ENCODE measurements around the gene CD24.

The CD24 gene

DNA sequence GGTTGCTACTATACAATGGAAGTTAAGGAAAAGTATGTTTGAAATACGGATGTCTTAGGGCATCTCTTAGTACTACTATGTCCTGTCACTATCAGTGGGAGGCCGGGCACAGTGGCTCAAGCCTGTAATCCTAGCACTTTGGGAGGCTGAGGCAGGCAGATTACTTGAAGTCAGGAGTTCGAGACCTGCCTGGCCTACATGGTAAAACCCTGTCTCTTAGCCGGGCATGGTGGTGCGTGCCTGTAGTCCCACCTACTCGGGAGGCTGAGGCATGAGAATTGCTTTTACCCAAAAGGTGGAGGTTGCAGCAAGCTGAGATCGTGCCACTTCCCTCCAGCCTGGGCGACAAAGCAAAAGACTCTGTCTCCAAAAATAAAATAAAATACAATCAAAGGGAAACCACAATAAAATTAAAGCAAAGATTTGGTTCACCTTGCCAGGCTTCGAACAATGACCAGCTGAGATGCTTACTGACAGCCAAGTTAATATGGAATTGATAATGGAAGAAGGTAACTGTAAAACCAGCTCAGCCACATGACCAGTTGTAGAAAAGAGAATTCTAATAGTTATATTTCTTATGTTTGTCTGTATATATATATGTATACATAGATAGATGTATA is 6.5 kb downstream of the CD24 start:
- H3K4me3 ChIP-seq (replicated peaks; ENCODE audit: insufficient read depth, low read length), result no peak overlapping the region
- TF ChIP-seq GABPA (IDR thresholded peaks at IDR 0.05; ENCODE audit: low read depth) (no peak), POLR2AphosphoS5 (IDR thresholded peaks at IDR 0.05; ENCODE audit: low read depth) (no peak), SPI1 (IDR thresholded peaks at IDR 0.05; ENCODE audit: borderline replicate concordance, low read depth) (no peak)
- TF ChIP-seq, protein P1, sequence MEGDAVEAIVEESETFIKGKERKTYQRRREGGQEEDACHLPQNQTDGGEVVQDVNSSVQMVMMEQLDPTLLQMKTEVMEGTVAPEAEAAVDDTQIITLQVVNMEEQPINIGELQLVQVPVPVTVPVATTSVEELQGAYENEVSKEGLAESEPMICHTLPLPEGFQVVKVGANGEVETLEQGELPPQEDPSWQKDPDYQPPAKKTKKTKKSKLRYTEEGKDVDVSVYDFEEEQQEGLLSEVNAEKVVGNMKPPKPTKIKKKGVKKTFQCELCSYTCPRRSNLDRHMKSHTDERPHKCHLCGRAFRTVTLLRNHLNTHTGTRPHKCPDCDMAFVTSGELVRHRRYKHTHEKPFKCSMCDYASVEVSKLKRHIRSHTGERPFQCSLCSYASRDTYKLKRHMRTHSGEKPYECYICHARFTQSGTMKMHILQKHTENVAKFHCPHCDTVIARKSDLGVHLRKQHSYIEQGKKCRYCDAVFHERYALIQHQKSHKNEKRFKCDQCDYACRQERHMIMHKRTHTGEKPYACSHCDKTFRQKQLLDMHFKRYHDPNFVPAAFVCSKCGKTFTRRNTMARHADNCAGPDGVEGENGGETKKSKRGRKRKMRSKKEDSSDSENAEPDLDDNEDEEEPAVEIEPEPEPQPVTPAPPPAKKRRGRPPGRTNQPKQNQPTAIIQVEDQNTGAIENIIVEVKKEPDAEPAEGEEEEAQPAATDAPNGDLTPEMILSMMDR (IDR thresholded peaks at IDR 0.05; ENCODE audit: insufficient read depth, low read length), result no peak
- TF ChIP-seq, protein P2, sequence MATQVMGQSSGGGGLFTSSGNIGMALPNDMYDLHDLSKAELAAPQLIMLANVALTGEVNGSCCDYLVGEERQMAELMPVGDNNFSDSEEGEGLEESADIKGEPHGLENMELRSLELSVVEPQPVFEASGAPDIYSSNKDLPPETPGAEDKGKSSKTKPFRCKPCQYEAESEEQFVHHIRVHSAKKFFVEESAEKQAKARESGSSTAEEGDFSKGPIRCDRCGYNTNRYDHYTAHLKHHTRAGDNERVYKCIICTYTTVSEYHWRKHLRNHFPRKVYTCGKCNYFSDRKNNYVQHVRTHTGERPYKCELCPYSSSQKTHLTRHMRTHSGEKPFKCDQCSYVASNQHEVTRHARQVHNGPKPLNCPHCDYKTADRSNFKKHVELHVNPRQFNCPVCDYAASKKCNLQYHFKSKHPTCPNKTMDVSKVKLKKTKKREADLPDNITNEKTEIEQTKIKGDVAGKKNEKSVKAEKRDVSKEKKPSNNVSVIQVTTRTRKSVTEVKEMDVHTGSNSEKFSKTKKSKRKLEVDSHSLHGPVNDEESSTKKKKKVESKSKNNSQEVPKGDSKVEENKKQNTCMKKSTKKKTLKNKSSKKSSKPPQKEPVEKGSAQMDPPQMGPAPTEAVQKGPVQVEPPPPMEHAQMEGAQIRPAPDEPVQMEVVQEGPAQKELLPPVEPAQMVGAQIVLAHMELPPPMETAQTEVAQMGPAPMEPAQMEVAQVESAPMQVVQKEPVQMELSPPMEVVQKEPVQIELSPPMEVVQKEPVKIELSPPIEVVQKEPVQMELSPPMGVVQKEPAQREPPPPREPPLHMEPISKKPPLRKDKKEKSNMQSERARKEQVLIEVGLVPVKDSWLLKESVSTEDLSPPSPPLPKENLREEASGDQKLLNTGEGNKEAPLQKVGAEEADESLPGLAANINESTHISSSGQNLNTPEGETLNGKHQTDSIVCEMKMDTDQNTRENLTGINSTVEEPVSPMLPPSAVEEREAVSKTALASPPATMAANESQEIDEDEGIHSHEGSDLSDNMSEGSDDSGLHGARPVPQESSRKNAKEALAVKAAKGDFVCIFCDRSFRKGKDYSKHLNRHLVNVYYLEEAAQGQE (IDR thresholded peaks at IDR 0.05; ENCODE audit: insufficient replicate concordance, low read depth), result no peak
- H3K27me3 ChIP-seq (ENCODE audit: insufficient read depth, poor library complexity, severe bottlenecking), result peaks cover 8% of the 10 kb centered on the region
- no peak for DNase-seq (ENCODE audit: low read depth in 1 of 2, low spot score in 1 of 2)
- H3K27ac ChIP-seq (replicated peaks), result no peak overlapping the region

DNA sequence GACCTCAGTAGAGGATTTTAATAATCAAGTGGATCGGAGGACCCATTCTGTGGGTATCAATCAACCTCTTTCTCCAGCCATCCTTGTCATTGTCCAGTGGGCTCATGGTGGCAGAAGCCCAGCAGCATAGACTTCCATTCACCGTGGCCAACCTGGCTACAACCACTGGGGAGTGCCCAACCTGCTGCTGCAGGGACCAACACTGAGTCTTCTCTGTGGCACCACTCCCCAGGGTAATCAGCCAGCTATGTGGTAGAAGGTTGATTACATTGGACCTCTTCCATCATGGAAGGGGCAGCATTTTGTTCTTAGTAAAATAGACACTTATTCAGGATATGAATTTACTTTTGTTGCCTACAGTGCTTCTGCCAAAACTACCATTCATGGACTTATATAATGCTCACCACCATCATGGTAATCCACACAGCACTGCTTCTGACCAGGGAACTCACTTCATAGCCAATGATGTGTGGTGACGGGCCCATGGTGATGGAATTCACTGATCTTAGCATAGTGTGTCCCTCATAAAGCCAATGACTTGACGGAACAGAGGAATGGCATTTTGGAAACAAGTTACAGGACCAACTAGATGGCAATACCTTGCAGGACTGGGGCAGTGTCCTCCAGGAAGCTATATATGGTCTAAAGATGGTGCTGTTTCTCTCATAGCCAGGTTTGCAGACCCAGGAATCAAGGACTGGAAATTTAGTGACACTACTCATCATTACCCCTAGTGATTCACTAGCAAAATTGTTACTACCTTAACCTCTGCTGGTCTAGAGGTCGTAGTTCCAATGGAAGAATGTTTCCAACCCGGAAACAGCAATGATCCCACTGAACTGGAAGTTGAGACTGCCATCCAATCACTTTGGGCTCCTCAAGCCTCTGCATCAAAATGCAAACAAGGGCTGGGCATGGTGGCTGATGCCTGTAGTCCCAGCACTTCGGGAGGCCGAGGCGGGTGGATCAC is 7.6 kb downstream of the CD24 start:
- TF ChIP-seq, protein P1 (IDR thresholded peaks at IDR 0.05; ENCODE audit: insufficient read depth, low read length), result no peak
- Histone ChIP-seq H3K4me3 (replicated peaks; ENCODE audit: insufficient read depth, low read length) (no peak overlapping the region), H3K27me3 (ENCODE audit: insufficient read depth, poor library complexity, severe bottlenecking) (no peaks in the 10 kb centered on the region), H3K27ac (replicated peaks) (no peak overlapping the region)
- no peak for DNase-seq (ENCODE audit: low read depth in 1 of 2, low spot score in 1 of 2)

DNA sequence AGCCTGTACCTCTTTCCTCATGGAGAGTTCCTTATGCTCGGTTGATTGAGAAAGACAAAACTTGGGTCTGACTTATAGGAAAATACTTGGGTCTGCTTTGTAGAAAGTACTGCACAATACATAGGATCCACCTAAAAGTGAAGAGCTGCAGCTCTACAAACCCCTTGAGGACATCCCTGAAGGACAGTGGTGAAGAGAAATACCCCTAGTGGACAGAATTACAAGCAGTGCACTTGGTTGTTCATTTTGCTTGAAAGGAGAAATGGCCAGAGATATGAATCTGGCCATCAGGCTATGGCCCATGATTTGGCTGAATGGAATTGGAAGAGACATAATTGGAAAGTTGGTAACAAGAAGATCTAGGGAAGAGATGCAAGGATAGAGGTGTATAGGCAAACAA is 8.3 kb downstream of the CD24 start:
- Histone ChIP-seq H3K27ac (replicated peaks) (no peak overlapping the region), H3K27me3 (ENCODE audit: insufficient read depth, poor library complexity, severe bottlenecking) (no peaks in the 10 kb centered on the region), H3K4me3 (replicated peaks; ENCODE audit: insufficient read depth, low read length) (no peak overlapping the region)
- no peak for DNase-seq (ENCODE audit: low read depth in 1 of 2, low spot score in 1 of 2)
- TF ChIP-seq, protein P1 (IDR thresholded peaks at IDR 0.05; ENCODE audit: insufficient read depth, low read length), result no peak
- TF ChIP-seq SPI1 (IDR thresholded peaks at IDR 0.05; ENCODE audit: borderline replicate concordance, low read depth) (no peak), POLR2AphosphoS5 (IDR thresholded peaks at IDR 0.05; ENCODE audit: low read depth) (no peak), GABPA (IDR thresholded peaks at IDR 0.05; ENCODE audit: low read depth) (no peak)
- TF ChIP-seq, protein P2 (IDR thresholded peaks at IDR 0.05; ENCODE audit: insufficient replicate concordance, low read depth), result no peak
